ENCODE measurements around the gene MYO18A. TPM values are rescaled to one million over a fixed set of nuclear protein-coding genes. Genes with fewer than 3 reads are reported as not detected.

The MYO18A gene
- total RNA-seq, 1 experiment from 2014 or later, result 89.9 TPM

DNA sequence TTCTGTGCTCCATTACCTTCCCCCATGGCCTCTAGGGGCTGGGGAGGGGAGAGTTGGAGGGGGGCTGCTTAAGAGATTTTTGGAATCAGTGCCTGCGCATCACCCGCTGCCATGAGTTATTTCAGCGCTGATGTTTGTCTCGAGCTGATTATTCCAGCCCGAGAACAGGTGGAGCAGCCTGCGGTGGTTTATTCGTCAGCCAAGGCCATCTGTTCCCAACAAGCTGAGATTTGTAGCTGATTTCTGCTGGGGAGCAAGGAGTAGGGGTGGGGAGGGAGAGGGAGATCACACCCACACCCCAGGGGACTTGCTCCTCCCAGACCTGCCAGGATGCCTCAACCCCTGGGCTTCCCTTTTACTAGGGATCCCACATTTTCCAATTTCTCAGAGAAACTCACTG, 114.2 kb downstream of the MYO18A start:
- Mint-ChIP-seq H3K27ac (ENCODE audit: unreplicated experiment) (no peak overlapping the region), H3K9me3 (ENCODE audit: low read depth, unreplicated experiment) (no peaks in the 10 kb centered on the region), H3K4me1 (ENCODE audit: low read depth, unreplicated experiment) (no peaks in the 10 kb centered on the region), H3K27me3 (ENCODE audit: unreplicated experiment) (peaks cover 10% of the 10 kb centered on the region), H3K36me3 (ENCODE audit: insufficient read depth, unreplicated experiment) (peaks cover 14% of the 10 kb centered on the region), H3K4me3 (ENCODE audit: low read depth, unreplicated experiment) (no peak overlapping the region)
- TF ChIP-seq, protein P1, sequence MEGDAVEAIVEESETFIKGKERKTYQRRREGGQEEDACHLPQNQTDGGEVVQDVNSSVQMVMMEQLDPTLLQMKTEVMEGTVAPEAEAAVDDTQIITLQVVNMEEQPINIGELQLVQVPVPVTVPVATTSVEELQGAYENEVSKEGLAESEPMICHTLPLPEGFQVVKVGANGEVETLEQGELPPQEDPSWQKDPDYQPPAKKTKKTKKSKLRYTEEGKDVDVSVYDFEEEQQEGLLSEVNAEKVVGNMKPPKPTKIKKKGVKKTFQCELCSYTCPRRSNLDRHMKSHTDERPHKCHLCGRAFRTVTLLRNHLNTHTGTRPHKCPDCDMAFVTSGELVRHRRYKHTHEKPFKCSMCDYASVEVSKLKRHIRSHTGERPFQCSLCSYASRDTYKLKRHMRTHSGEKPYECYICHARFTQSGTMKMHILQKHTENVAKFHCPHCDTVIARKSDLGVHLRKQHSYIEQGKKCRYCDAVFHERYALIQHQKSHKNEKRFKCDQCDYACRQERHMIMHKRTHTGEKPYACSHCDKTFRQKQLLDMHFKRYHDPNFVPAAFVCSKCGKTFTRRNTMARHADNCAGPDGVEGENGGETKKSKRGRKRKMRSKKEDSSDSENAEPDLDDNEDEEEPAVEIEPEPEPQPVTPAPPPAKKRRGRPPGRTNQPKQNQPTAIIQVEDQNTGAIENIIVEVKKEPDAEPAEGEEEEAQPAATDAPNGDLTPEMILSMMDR (IDR thresholded peaks at IDR 0.05; ENCODE audit: unreplicated experiment), result no peak
- BruUV-seq (replicated peaks), result no TSS peak
- intact Hi-C loops (cut with micrococcal nuclease; ENCODE audit: unreplicated experiment), result no loop called here
- no peak for DNase-seq
- CTCF ChIA-PET, result no interaction called here

DNA sequence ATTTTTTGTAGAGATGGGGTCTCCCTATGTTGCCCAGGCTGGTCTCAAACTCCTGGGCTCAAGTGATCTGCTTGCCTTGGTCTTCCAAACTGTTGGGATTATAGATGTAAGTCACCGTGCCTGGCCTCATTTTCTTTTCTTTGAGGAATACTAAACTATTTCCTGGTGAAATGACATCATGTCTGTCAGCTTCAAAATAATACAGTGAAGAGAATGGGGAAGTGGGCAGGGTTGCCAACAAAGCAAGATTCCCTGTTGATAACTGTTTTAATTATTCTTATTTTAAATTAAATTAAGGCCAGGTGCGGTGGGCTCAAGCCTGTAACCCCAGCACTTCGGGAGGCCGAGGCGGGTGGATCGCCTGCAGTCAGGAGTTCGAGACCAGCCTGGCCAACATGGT, 116.2 kb downstream of the MYO18A start:
- intact Hi-C loops (cut with micrococcal nuclease; ENCODE audit: unreplicated experiment), result no loop called here
- TF ChIP-seq, protein P1 (IDR thresholded peaks at IDR 0.05; ENCODE audit: unreplicated experiment), result no peak
- Mint-ChIP-seq H3K9me3 (ENCODE audit: low read depth, unreplicated experiment) (no peaks in the 10 kb centered on the region), H3K4me3 (ENCODE audit: low read depth, unreplicated experiment) (no peak overlapping the region), H3K27ac (ENCODE audit: unreplicated experiment) (no peak overlapping the region), H3K4me1 (ENCODE audit: low read depth, unreplicated experiment) (no peaks in the 10 kb centered on the region), H3K27me3 (ENCODE audit: unreplicated experiment) (peaks cover 10% of the 10 kb centered on the region), H3K36me3 (ENCODE audit: insufficient read depth, unreplicated experiment) (no peaks in the 10 kb centered on the region)
- no peak for DNase-seq
- CTCF ChIA-PET, result interaction anchor here (0.8 kb wide), 1 partner anchor 105 kb away, joined by 3 read pairs; no protein-coding TSS in a partner anchor
- BruUV-seq (replicated peaks), result no TSS peak

DNA sequence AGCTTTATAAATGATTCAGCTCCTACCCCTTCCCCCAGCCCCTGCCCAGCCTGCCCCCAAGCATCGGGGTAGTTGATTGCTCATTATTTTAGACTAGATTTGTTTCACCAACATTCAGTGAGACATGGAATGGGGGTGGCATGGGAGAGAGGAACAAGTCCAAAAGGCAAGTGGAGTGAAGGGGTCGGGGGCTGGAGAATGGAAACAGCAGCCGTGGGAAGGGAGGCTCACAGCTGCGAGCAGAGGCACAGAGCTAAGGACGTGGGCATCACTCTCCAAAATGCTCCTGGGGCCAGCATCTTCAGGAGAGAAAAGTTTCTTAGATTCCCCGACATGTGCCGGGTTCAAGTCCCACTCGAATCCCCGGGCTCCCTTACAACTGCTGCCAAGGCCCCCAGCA, 118.0 kb downstream of the MYO18A start:
- peaks cover 14% of the 10 kb centered on the region for H3K27me3 Mint-ChIP-seq (ENCODE audit: unreplicated experiment)
- H3K36me3 Mint-ChIP-seq (ENCODE audit: insufficient read depth, unreplicated experiment), result no peaks in the 10 kb centered on the region
- CTCF ChIA-PET, result no interaction called here
- H3K4me3 Mint-ChIP-seq (ENCODE audit: low read depth, unreplicated experiment), result no peak overlapping the region
- no peaks in the 10 kb centered on the region for H3K9me3 Mint-ChIP-seq (ENCODE audit: low read depth, unreplicated experiment)
- H3K4me1 Mint-ChIP-seq (ENCODE audit: low read depth, unreplicated experiment), result no peaks in the 10 kb centered on the region
- DNase-seq, result no peak
- no TSS peak for BruUV-seq (replicated peaks)
- intact Hi-C loops (cut with micrococcal nuclease; ENCODE audit: unreplicated experiment), result no loop called here
- TF ChIP-seq, protein P1 (IDR thresholded peaks at IDR 0.05; ENCODE audit: unreplicated experiment), result no peak
- no peak overlapping the region for H3K27ac Mint-ChIP-seq (ENCODE audit: unreplicated experiment)

DNA sequence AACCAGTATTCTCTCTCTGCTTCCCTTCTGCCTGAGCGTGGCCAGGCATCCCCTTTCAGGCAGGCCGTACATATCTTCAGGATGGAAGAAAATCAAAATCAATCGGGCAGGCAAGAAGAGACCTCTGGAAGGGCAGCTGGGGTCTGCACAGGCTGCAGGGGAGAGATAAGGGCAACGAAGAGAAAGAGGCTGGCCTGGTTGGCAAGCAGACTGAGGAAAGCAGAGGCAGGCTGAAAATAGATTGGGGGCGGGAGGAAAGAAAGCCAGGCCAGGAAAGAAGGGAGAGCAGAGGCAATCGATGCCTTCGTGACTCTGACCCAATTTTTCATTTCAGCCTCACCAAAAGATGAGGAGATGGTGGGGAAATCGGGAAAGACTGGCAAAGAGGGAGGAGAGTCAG, 119.2 kb downstream of the MYO18A start:
- Mint-ChIP-seq H3K27ac (ENCODE audit: unreplicated experiment) (no peak overlapping the region), H3K4me1 (ENCODE audit: low read depth, unreplicated experiment) (no peaks in the 10 kb centered on the region), H3K4me3 (ENCODE audit: low read depth, unreplicated experiment) (no peak overlapping the region), H3K9me3 (ENCODE audit: low read depth, unreplicated experiment) (no peaks in the 10 kb centered on the region), H3K36me3 (ENCODE audit: insufficient read depth, unreplicated experiment) (no peaks in the 10 kb centered on the region), H3K27me3 (ENCODE audit: unreplicated experiment) (peaks cover 16% of the 10 kb centered on the region)
- no peak for DNase-seq
- intact Hi-C loops (cut with micrococcal nuclease; ENCODE audit: unreplicated experiment), result no loop called here
- BruUV-seq (replicated peaks), result no TSS peak
- CTCF ChIA-PET, result no interaction called here
- TF ChIP-seq, protein P1 (IDR thresholded peaks at IDR 0.05; ENCODE audit: unreplicated experiment), result no peak

All from Calu3 (cell line).